GM21423 (cell line): ENCODE results near the gene MGP.

Source experiments
- ATAC-seq: cut with Tn5 transposase; IDR thresholded peaks from one replicate; pipeline ENCODE4 v1.9.1; 2021; ENCODE audit warnings: mild to moderate bottlenecking, moderate library complexity; ENCODE audit not compliant: unreplicated experiment

Gene MGP

GRCh38 chr12:14868916-14869506, 16.6 kb downstream of the MGP start:
- no peak for ATAC-seq

GRCh38 chr12:14860490-14860889, 25.2 kb downstream of the MGP start:
- ATAC-seq = no peak

- ATAC-seq = no peak
Measured at GRCh38 chr12:14858513-14858912, 27.1 kb downstream of the MGP start.

GRCh38 chr12:14854586-14855183, 31.0 kb downstream of the MGP start:
- no peak for ATAC-seq

GRCh38 chr12:14853961-14854360, 31.7 kb downstream of the MGP start:
- no peak for ATAC-seq

GRCh38 chr12:14852880-14853279, 32.8 kb downstream of the MGP start:
- no peak for ATAC-seq

- no peak for ATAC-seq
Measured at GRCh38 chr12:14850929-14851663, 34.6 kb downstream of the MGP start.

GRCh38 chr12:14849661-14850060, 36.0 kb downstream of the MGP start:
- no peak for ATAC-seq

- no peak for ATAC-seq
Measured at GRCh38 chr12:14846876-14847580, 38.6 kb downstream of the MGP start.

GRCh38 chr12:14846042-14846587, 39.5 kb downstream of the MGP start:
- ATAC-seq = no peak

GRCh38 chr12:14845350-14845750, 40.3 kb downstream of the MGP start:
- ATAC-seq = no peak

GRCh38 chr12:14844401-14844800, 41.3 kb downstream of the MGP start:
- no peak for ATAC-seq

GRCh38 chr12:14843425-14843887, 42.2 kb downstream of the MGP start, which contains the start of gene ART4:
Gene ART4, minus strand, starts transcription at chr12:14843526. Its CDS starts 413 bp downstream, at chr12:14843113.
- ATAC-seq = no peak

GRCh38 chr12:14842315-14842714, 43.3 kb downstream of the MGP start:
- no peak for ATAC-seq

GRCh38 chr12:14841761-14842160, 43.9 kb downstream of the MGP start:
- no peak for ATAC-seq

GRCh38 chr12:14840616-14841015, 45.0 kb downstream of the MGP start:
- ATAC-seq = no peak

- no peak for ATAC-seq
Measured at GRCh38 chr12:14839262-14839661, 46.4 kb downstream of the MGP start.

GRCh38 chr12:14836336-14837210, 49.1 kb downstream of the MGP start:
- no peak for ATAC-seq

GRCh38 chr12:14834509-14834908, 51.1 kb downstream of the MGP start:
- ATAC-seq = no peak

GRCh38 chr12:14833952-14834351, 51.7 kb downstream of the MGP start:
- no peak for ATAC-seq
